NCI-H128 (cell line): Measurements from ENCODE around the gene CT83.

ENCODE experiments used
- DNase-seq: peaks from one replicate; lab custom pipeline; 2025; ENCODE audit not compliant: unreplicated experiment; lab: John Stamatoyannopoulos, UW

The CT83 gene, protein sequence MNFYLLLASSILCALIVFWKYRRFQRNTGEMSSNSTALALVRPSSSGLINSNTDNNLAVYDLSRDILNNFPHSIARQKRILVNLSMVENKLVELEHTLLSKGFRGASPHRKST

DNA sequence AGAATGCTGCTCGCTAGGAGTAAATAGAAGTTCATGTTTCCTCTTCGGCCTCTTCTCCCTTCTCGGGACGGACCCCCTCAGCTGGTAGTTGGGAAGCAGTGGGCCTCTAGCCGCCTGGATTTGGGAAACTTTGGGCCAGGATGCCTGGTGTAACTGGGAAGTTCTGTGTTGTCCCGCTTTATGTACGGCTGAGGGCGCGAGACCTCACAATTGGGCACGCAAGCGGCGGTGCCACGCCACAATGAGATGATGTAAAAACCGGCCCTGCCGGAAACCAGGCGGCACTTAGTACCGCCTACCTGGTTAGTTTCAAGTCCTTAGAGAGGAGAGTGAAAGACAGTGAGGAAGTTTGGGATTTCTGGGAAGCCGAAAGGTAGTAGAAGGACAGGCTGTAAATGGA is at the start of gene CT83:
CT83 (minus strand) TSS at position 155 of the 400 bp plus-strand sequence; CDS start at position 35, 120 bp downstream.
- no peak for DNase-seq

GRCh38 chrX:116499780-116500179 is 37.0 kb upstream of the CT83 start:
- DNase-seq = no peak

- DNase-seq = no peak
These were observed 30.5 kb upstream of the CT83 start for GRCh38 chrX:116493271-116493670.

DNA sequence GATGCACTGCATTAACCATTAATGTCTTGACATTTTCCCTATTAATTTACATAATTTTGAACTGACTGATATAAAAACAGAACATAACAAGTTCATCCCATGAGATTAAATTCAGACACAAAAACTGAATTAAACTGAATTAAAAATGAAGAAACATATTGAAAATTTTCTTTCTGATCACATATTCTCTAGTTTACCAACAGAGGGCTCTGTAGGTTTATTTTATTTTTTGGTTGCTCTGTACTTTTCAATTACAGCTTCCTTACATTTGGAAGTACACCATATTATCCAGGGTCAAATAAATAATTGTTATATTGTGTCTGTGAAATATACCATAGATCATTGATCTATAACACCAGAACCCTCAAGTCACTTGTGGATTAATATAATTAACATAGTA is 27.3 kb upstream of the CT83 start:
- DNase-seq = no peak

DNA sequence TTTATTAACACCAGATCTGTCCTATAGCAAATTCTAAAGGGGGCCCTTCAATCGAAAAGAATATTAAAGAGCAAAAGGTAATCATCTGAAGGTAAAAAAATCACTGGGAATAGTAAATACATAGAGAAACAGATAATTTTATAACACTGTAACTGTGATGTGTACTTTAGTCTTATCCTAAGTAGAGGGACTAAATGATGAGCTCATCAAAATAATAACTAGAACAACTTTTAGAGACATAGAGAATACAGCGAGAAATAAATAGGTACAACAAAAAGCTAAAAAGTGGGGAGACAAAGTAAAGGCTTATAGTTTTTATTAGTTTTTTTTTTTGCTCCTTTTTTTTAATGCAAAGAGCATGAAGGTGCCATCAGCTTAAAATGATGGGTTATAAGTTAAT is 17.3 kb upstream of the CT83 start:
- no peak for DNase-seq

DNA sequence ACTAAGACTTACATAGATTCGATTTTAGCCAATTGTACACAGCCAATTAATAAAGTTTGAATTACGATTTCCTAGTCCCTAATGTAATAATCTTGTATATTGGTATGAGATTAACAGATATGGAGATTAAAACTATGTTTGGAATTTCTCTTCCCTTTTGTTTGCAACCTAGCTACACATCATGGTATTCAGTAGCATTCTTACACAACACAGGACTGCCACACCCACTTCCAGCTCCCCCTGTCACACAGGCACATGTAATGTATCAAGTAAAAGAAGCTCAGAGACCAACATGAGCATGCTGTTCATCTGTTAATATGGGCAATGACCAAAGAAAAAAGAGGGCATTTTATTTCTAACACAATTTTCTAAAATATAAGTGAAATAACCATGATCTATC is 13.6 kb downstream of the CT83 start:
- no peak for DNase-seq

DNA sequence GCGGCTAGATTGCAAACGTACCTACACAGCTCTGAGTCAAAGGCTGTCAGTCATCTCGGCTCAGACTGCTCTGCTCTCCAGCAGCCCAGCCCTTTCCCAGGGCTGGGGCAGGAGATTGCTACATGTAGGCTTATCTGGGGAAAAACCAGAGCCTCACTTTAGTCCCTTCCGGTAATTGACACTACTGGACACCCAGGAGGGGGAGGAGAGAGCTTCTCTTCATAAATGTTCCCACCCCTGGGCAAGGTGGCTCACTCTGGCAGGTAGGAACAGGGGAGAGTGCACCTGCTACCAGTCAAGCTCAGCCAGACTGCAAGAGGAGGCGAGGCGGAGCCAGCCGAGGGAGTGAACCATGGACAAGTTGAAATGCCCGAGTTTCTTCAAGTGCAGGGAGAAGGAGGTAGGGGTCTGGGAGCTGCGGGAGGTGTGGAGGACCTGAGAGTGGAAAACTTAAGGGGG is 26.4 kb downstream of the CT83 start, which contains the start of gene SLC6A14:
SLC6A14 (plus strand) TSS at position 249 of the 459 bp plus-strand sequence; CDS start at position 353, 104 bp downstream.
- DNase-seq = no peak

GRCh38 chrX:116435597-116435996 is 27.2 kb downstream of the CT83 start:
- no peak for DNase-seq

GRCh38 chrX:116427978-116428377 is 34.8 kb downstream of the CT83 start:
- no peak for DNase-seq

- DNase-seq = no peak
These were observed 44.8 kb downstream of the CT83 start for GRCh38 chrX:116417968-116418367.

- no peak for DNase-seq
These were observed 45.6 kb downstream of the CT83 start for GRCh38 chrX:116417214-116417613.

DNA sequence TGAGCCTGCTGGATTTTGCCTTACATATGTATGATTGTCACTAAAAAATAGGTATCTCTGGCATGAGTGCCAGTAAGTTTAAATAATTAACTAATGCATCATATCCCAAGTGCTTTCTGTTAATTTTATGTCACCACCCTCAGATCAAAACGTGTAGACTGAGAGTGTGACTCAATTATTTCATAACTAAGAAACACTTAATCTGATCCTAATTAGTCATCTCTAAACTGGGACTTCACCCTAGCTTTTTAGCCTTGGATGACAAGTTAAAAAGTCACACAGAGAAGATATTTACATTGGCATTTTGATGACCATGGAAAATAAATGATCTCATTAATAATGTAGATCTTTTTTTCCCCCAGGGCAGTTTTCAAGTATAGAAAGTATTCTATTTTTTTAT is 49.5 kb downstream of the CT83 start:
- no peak for DNase-seq
